Spinal cord (tissue), 10 donors: ENCODE results near the gene ZNF212. TPM values are rescaled to one million over a fixed set of nuclear protein-coding genes. Genes with fewer than 3 reads are reported as not detected.

Source experiments
- DNase-seq, 6 donors: peaks; one replicate each; pipeline versions ENCODE4 v3.0.0 to v3.0.0-alpha.2; 2013 to 2015; ENCODE audit warnings: low spot score in 6 of 6, low read depth in 4 of 6
- H3K27ac ChIP-seq: one replicate; pipeline ENCODE4 v1.5.1; 2013; ENCODE audit warnings: low read depth, low read length, control low read depth
- H3K27me3 ChIP-seq: one replicate; pipeline ENCODE4 v1.6.1; 2013; ENCODE audit warnings: low read length; ENCODE audit not compliant: control insufficient read depth, insufficient read depth
- H3K36me3 ChIP-seq: one replicate; pipeline ENCODE4 v1.6.1; 2013; ENCODE audit warnings: low read length; ENCODE audit not compliant: control insufficient read depth, insufficient read depth
- H3K4me1 ChIP-seq: one replicate; pipeline ENCODE4 v1.6.1; 2013; ENCODE audit warnings: low read length; ENCODE audit not compliant: control insufficient read depth, insufficient read depth
- H3K4me3 ChIP-seq: one replicate; pipeline ENCODE4 v1.5.1; 2013; ENCODE audit warnings: low read depth, low read length, control low read depth
- H3K9me3 ChIP-seq: one replicate; pipeline ENCODE4 v1.6.1; 2013; ENCODE audit warnings: low read length; ENCODE audit not compliant: control insufficient read depth, insufficient read depth
- WGBS: methylation state at CpG from one replicate; pipeline ENCODE4 v1.1.5; 2013; ENCODE audit warnings: missing lambda C conversion rate; ENCODE audit not compliant: insufficient coverage; 5-methylcytosine and 5-hydroxymethylcytosine counted together
- polyA plus RNA-seq, 2 donors: library from polyadenylated mRNA; unstranded; fragments of 120-200 nt; gene quantifications; one replicate each; pipeline ENCODE4 v1.2.1, GENCODE V29; 2013; ENCODE audit not compliant: insufficient read length in 2 of 2
- total RNA-seq, 2 donors: library from RNA; depleted of rRNA in 1 of 2; stranded (reverse); fragments of 120-200 nt in 1 of 2; fragments of >200 nt in 1 of 2; gene quantifications; one replicate each; pipeline versions ENCODE4 v1.2.3 to v1.2.4, GENCODE V29; 2013 to 2014
- donor health status: healthy.

ZNF212 gene
- total and polyA plus RNA-seq, 4 donors = 5.4 to 16.6 (median 9.6) TPM

DNA sequence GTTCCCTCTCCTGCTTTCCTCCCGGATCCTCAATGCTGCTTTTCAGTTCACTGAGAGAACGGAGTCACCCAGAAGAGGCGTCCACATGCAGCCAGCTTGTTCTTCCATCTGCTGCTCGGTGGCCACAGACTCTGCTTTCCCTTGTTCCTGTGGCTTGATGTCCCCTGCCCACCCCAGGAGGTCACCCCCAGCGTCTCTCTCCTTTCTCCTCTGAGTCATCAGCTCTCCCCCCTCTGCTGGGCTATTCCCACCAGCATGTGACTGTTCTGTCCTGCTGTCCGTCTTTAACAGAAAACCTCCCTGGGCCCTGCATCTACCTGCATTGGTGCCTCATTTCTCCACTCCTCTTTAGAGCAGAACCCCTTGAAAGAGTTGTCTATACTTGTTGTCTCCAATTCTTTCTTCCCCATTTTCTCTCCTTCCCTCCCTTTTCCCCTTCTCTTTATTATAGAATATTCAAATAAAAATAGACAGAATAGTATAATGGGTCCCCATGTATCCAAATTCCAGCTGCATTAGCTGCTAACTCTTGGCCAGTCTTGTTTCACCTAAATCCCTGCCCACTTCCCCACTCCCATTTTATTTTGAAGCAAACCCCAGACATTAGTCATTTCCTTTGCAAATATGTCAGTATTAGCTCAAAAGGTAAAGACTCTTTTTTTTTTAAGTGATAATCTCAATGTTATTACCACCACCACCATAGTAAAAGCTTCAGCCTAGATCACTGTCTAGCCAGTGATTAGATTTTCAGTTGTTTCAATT, 40.0 kb upstream of the ZNF212 start:
- no peak overlapping the region for H3K4me3 ChIP-seq
- H3K36me3 ChIP-seq = peaks cover 65% of the 10 kb centered on the region
- H3K27me3 ChIP-seq = no peaks in the 10 kb centered on the region
- no peaks in the 10 kb centered on the region for H3K9me3 ChIP-seq
- H3K27ac ChIP-seq = no peak overlapping the region
- peaks cover 15% of the 10 kb centered on the region for H3K4me1 ChIP-seq
- 98% methylated on average over 6 of the region's 6 CpGs for WGBS
- no peak for DNase-seq

DNA sequence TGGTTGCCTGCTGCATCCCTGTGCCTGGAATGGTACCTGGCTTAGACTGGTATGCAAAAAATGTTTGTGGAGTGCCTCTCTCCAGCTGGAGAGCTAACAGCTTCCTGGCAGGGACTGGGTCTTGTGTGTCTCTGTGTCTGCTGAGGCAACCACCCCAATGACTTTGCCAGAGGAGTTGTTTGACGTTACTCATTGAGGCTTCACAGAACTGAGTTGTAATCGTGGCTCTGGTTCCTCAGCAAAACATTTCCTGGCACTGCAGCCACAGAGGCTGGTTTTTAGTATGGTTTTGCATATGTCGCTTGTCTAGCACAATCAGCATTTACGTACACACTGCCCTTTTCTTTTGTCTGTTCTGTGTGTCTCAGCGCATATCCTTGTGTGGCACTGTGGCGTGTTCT, 36.6 kb upstream of the ZNF212 start:
- DNase-seq = peak in 1 of 6 donors; percentile 57
- Histone ChIP-seq H3K4me1 (no peaks in the 10 kb centered on the region), H3K27me3 (no peaks in the 10 kb centered on the region), H3K4me3 (no peak overlapping the region), H3K36me3 (peaks cover 83% of the 10 kb centered on the region), H3K27ac (no peak overlapping the region), H3K9me3 (no peaks in the 10 kb centered on the region)
- 98% methylated on average over 5 of the region's 6 CpGs for WGBS

- Histone ChIP-seq H3K4me3 (no peak overlapping the region), H3K9me3 (no peaks in the 10 kb centered on the region), H3K27ac (no peak overlapping the region), H3K4me1 (no peaks in the 10 kb centered on the region), H3K27me3 (no peaks in the 10 kb centered on the region), H3K36me3 (peaks cover 86% of the 10 kb centered on the region)
- no peak for DNase-seq
- 87% methylated on average over 17 of the region's 18 CpGs for WGBS
Observed at GRCh38 chr7:149205690-149206381, 33.6 kb upstream of the ZNF212 start.

GRCh38 chr7:149207324-149208035, 32.0 kb upstream of the ZNF212 start:
- WGBS = 86% methylated on average over 28 of the region's 35 CpGs
- H3K4me1 ChIP-seq = no peaks in the 10 kb centered on the region
- no peak overlapping the region for H3K27ac ChIP-seq
- DNase-seq = no peak
- H3K4me3 ChIP-seq = no peak overlapping the region
- H3K36me3 ChIP-seq = peaks cover 78% of the 10 kb centered on the region
- no peaks in the 10 kb centered on the region for H3K9me3 ChIP-seq
- H3K27me3 ChIP-seq = no peaks in the 10 kb centered on the region

- H3K36me3 ChIP-seq = peaks cover 82% of the 10 kb centered on the region
- H3K9me3 ChIP-seq = no peaks in the 10 kb centered on the region
- H3K27ac ChIP-seq = no peak overlapping the region
- no peak overlapping the region for H3K4me3 ChIP-seq
- DNase-seq = peak in 2 of 6 donors; percentile 41 to 44
- no peaks in the 10 kb centered on the region for H3K27me3 ChIP-seq
- WGBS = 60% methylated on average over 4 of the region's 7 CpGs
- no peaks in the 10 kb centered on the region for H3K4me1 ChIP-seq
Observed at GRCh38 chr7:149209518-149210269, 29.8 kb upstream of the ZNF212 start.

DNA sequence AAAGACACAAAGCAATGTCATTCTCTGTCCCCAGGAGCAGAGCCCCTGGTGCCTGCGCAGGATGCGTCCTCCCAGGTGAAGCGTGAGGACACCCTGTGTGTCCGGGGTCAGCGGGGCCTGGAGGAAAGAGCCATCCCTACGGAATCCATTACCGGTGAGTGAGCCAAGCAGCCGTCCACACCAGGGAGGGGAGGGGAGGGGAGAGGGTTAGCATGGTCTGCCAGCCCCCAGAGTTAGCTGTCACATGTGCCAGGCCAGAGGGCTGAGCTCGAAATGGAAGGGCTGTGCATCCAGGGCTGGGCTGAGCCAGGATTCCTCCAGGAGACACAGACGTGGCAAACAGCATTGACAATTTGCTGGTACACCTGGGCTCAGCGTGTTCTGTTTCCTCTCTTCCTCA, 28.9 kb upstream of the ZNF212 start:
- Histone ChIP-seq H3K4me3 (no peak overlapping the region), H3K27me3 (no peaks in the 10 kb centered on the region), H3K27ac (no peak overlapping the region), H3K36me3 (peaks cover 85% of the 10 kb centered on the region), H3K9me3 (no peaks in the 10 kb centered on the region), H3K4me1 (no peaks in the 10 kb centered on the region)
- WGBS = 95% methylated on average over 10 of the region's 11 CpGs
- no peak for DNase-seq

- no peak overlapping the region for H3K4me3 ChIP-seq
- 88% methylated on average over 6 of the region's 7 CpGs for WGBS
- no peaks in the 10 kb centered on the region for H3K27me3 ChIP-seq
- H3K9me3 ChIP-seq = no peaks in the 10 kb centered on the region
- no peaks in the 10 kb centered on the region for H3K4me1 ChIP-seq
- no peak overlapping the region for H3K27ac ChIP-seq
- DNase-seq = no peak
- H3K36me3 ChIP-seq = peaks cover 79% of the 10 kb centered on the region
Observed at GRCh38 chr7:149214020-149214720, 25.3 kb upstream of the ZNF212 start.

DNA sequence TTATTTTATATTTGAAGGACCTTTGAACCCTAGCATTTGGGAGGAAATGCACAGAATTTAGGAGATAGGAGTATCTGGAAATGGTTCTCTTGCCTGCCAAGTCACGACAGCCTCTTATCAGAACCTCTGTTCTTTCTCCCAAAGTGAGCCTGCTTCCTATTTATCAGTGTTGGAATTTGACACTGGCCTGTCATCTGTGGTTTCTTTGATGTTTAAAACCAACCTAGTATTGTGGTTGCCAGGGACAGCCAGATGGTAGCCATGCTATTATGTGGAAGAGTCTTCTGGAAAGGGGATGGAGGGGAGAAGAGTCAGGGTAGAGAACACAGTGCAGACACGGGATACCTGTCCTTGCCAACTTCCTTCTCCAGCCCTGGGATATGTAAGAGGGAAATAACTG, 23.0 kb upstream of the ZNF212 start:
- WGBS = no CpG with 5 or more reads among the region's 2 CpGs
- Histone ChIP-seq H3K4me3 (no peak overlapping the region), H3K9me3 (no peaks in the 10 kb centered on the region), H3K4me1 (no peaks in the 10 kb centered on the region), H3K36me3 (peaks cover 77% of the 10 kb centered on the region), H3K27me3 (no peaks in the 10 kb centered on the region), H3K27ac (no peak overlapping the region)
- DNase-seq = no peak

GRCh38 chr7:149217570-149217969, 21.9 kb upstream of the ZNF212 start:
- DNase-seq = no peak
- no peaks in the 10 kb centered on the region for H3K9me3 ChIP-seq

More at GRCh38 chr7:149217570-149217969, 21.9 kb upstream of the ZNF212 start:
- no peaks in the 10 kb centered on the region for H3K27me3 ChIP-seq
- H3K4me3 ChIP-seq = no peak overlapping the region
- H3K36me3 ChIP-seq = peaks cover 85% of the 10 kb centered on the region
- 95% methylated on average over 6 of the region's 6 CpGs for WGBS
- H3K27ac ChIP-seq = no peak overlapping the region
- H3K4me1 ChIP-seq = no peaks in the 10 kb centered on the region
